Fibroblast of villous mesenchyme (primary cell): ENCODE data around the gene PRDM16. TPM values are rescaled to one million over a fixed set of nuclear protein-coding genes. Genes with fewer than 3 reads are reported as not detected.

Experiments
- DNase-seq: peaks from one replicate; pipeline ENCODE4 v3.0.0-alpha.2; 2010; ENCODE audit warnings: low read depth
- H3K4me3 ChIP-seq: 2 replicates; pipeline ENCODE4 v1.5.1; 2011; ENCODE audit warnings: low read depth, mild to moderate bottlenecking, low read length
- total RNA-seq: library from RNA; depleted of rRNA; stranded (reverse); fragments of >200 nt; gene quantifications from 2 replicates; pipeline ENCODE4 v1.2.3, GENCODE V29; 2012
- TF ChIP-seq, protein P1 (sequence below): IDR thresholded peaks from 2 replicates; pipeline ENCODE4 v1.5.1; 2012; ENCODE audit warnings: low read depth, mild to moderate bottlenecking, low read length; ENCODE audit not compliant: insufficient read depth

PRDM16 gene
- total RNA-seq, 1 donor: 1.7 TPM

DNA sequence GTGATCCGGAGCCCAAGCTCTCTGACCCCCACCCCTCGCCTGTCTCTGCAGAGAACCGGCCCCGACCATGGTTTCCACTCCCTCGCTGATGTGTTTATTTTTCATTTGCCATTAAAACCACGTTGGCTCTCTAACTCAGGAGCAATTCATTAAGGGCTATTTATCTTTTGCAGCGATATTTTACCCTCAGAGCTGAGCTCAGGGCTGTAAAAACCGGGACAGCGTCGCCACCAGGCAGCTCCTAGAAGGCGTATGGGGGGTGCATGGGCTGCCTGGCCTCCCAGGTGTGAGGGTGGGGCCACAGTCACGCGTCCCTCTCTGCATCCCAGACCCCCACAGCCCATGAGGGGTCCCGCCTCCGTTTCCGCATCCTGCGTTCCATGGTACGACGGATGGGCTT lies 71.4 kb downstream of the PRDM16 start:
- no peak for DNase-seq
- no peak overlapping the region for H3K4me3 ChIP-seq
- TF ChIP-seq, protein P1, sequence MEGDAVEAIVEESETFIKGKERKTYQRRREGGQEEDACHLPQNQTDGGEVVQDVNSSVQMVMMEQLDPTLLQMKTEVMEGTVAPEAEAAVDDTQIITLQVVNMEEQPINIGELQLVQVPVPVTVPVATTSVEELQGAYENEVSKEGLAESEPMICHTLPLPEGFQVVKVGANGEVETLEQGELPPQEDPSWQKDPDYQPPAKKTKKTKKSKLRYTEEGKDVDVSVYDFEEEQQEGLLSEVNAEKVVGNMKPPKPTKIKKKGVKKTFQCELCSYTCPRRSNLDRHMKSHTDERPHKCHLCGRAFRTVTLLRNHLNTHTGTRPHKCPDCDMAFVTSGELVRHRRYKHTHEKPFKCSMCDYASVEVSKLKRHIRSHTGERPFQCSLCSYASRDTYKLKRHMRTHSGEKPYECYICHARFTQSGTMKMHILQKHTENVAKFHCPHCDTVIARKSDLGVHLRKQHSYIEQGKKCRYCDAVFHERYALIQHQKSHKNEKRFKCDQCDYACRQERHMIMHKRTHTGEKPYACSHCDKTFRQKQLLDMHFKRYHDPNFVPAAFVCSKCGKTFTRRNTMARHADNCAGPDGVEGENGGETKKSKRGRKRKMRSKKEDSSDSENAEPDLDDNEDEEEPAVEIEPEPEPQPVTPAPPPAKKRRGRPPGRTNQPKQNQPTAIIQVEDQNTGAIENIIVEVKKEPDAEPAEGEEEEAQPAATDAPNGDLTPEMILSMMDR: no peak

DNA sequence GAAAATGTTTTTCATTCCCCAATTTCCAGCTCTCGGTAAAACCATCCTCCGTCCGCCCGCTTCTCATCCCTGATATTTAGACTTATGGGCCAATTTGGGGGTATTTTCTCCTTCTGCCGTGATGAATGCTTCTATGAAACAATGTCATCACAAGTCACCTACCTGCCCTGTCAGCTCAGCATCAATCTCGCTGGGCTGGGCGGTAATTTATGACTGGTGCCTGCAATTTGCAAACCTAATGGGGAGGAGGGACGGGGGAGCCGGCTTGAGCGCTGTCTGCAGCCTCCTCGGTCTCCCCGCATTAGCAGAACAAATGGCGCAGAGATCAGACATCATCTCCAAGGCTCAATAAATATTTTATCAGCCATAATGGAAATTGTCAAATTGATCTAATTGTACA lies 72.1 kb downstream of the PRDM16 start:
- no peak for DNase-seq
- H3K4me3 ChIP-seq: no peak overlapping the region
- TF ChIP-seq, protein P1: no peak

DNA sequence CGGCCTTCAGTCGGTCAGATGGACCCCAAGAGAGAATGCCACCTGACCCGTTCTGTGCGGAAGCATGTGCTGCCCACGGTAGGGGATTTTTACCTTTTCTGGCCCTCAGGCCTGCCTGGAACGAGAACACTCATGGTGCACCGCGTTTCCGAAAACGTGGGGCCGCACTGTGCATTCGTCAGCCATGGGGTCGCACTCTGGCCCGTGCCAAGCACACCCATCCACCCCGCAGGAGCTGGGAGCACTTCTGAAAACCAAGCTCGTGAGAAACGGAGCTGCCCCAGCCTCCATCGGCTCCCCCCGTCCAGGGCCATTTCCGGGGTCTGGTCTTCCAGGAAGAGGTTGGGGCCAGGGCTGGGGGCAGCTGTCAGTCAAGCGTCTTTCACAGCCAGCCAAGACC lies 72.8 kb downstream of the PRDM16 start:
- TF ChIP-seq, protein P1: no peak
- DNase-seq: no peak
- no peak overlapping the region for H3K4me3 ChIP-seq

DNA sequence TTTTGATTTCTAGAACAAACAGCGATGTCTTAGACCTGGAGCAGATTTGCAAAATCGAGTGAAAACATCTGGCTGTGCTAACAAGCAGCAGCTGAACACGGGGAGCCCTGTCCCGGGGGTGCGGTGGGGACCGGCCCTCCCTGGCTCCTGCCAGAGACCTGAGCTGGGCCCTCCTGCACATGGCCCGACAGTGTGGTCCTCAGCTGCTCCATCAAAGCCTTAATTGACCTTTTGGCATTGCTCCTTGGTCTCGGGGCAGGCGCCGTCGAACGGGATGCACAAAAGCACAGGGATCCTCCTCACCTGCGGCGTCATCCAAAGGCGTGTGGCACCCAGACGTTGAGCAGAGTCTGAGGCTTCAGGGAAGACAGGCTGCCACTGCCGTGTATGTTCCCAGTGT lies 73.2 kb downstream of the PRDM16 start:
- TF ChIP-seq, protein P1: no peak
- no peak overlapping the region for H3K4me3 ChIP-seq
- DNase-seq: no peak

DNA sequence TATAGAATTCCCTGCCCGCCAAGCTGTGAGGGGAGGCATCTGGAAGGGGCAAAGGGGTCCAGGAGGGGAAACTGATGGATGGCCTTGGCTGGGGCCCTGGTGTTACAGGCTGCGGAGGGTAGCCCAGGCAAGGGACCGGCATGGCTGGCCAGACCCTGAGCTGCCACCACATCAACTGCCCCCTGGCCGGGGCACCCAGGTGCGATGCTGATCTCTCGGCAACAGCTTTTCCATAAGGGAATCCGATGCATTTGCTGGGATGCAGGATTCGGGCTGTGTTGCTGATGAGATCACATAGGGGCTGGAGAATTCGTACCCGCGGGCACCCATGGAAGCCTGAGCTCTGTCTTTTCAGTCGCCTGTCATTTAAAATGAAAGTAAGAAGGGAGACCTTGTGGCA lies 73.7 kb downstream of the PRDM16 start:
- DNase-seq: no peak
- no peak overlapping the region for H3K4me3 ChIP-seq
- TF ChIP-seq, protein P1: no peak

DNA sequence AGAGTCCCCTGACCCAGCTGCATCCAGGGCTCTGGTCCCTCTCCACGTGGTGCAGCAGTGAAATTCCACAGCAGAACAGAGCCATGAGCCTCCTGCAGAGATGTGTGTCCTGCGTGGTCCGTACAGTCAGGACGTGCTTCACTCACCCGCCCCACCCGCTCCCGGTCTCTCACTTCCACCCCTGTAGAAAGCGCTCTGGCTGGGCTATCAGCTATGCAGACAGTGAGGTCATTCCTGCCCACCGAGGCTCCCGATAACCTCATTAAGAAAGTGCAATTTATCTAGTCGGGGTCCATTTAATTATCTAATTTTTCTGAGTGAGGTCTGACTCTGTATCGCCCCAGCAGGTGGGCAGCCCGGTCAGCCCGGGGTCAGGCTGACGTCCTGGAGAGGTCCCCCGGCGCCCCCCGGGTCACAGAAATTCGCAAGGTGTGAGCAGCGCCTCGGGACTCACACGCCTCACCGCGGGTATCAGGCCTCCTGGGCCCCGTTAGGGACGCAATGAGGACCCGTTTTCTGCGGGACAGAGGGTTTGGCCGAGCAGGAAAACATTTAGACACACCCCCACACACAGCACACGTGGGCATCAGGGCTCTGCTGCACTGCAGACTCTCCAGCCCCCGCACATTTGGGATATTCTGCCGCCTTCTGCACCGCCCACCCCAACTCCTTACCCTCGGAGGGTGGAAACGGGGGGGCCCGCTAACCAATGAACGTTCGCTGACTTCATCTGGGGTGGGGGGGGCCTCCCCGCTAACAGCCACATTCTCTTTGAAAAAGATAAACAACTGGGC lies 76.7 kb downstream of the PRDM16 start:
- no peak overlapping the region for H3K4me3 ChIP-seq
- no peak for DNase-seq
- TF ChIP-seq, protein P1: no peak

DNA sequence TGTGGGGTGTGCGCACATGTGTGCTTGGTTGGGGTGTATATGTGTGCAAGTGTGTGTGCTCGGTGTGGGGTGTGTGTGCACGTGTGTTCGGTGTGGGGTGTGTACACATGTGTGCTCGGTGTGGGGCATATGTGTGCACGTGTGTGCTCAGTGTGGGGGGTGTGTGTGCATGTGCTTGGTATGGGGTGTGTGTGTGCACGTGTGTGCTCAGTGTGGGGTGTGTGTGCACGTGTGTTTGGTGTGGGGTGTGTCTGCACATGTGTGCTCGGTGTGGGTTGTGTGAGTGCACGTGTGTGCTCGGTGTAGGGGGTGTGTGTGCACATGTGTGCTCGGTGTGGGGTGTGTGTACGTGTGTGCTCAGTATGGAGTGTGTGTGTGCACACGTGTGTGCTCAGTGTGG lies 77.5 kb downstream of the PRDM16 start:
- no peak for DNase-seq
- no peak overlapping the region for H3K4me3 ChIP-seq
- TF ChIP-seq, protein P1: no peak
